GM21576 (cell line): ENCODE results near the gene CMTM6.

Experiments used
- ATAC-seq: cut with Tn5 transposase; IDR thresholded peaks from one replicate; pipeline ENCODE4 v1.9.1; 2021; ENCODE audit warnings: mild to moderate bottlenecking, moderate library complexity; ENCODE audit not compliant: unreplicated experiment

The CMTM6 gene

DNA sequence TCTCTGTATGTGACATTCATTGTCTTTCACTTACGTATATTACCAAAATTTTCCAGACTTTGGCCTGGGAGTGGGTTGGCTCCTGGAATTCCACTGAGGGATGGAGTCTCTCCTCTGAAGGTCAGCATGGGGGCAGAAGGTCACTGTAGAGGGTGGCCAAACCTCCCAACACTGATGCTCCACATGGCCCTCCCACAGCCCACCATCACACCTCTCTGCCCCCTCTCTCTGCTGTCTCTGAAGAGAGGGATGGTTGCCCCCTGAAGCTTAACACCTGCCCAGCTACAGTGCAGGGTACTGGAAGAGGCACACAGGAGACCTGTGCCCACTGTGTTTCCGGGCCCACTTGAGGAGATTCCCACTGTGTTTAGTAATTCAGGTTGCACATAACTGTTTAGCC, 52.2 kb downstream of the CMTM6 start:
- ATAC-seq = no peak

DNA sequence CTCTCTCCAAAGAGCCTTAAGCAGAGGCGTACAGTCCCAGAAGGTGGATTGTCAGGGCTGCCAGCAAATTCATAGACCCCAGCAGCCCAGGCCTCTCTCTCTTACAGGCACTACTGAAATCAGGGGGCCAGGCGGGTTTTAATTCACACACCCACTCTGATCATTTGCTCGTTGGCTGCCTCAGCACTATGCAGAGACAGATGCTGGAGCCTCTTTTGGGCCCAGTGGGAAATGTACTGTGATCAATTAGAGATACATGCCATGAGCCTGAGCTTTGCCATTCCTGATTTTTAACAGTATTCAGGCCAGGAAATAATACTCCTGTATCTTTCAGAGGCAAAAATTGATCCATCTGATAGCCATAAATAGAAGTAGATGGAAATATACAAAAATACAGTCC, 53.0 kb downstream of the CMTM6 start:
- no peak for ATAC-seq

GRCh38 chr3:32448686-32449474, 53.8 kb downstream of the CMTM6 start:
- ATAC-seq = no peak

- no peak for ATAC-seq
Measured at GRCh38 chr3:32447865-32448400, 54.7 kb downstream of the CMTM6 start.

- ATAC-seq = no peak
Measured at GRCh38 chr3:32443478-32443877, 59.2 kb downstream of the CMTM6 start.

DNA sequence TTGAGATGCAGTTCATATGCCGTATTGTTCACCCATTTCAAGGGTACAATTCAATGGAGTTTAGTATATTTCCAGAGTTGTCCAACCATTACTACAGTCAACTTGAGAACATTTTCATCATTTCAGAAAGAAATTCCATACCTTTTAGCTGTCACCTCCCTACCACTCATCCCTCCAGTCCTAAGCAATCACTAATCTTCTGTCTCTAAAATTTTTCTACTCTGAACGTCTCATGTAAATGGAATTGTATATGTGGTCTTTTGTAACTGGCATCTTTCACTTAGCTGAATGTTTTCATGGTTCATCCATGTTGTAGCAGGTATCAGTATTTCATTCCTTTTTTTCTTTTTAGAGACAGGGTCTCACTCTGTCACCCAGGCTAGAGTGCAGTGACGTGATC, 59.9 kb downstream of the CMTM6 start:
- no peak for ATAC-seq

- no peak for ATAC-seq
Measured at GRCh38 chr3:32440611-32441350, 61.9 kb downstream of the CMTM6 start.

DNA sequence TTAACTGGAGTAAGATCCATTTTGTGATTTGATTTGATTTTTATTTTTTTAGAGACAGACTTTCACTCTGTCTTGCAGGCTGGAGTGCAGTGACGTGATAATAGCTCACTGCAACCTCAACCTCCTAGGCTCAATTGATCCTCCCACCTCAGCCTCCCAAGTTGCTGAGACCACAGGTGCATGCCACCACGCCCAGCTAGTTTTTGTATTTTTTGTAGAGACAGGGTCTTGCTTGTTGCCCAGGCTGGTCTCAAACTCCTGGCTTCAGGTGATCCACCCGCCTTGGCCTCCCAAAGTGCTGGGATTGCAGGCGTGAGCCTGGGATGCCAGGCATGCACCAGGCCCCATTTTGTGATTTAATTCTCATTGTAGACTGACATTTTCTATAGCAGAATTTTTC, 63.2 kb downstream of the CMTM6 start:
- peak; percentile 6 for ATAC-seq

DNA sequence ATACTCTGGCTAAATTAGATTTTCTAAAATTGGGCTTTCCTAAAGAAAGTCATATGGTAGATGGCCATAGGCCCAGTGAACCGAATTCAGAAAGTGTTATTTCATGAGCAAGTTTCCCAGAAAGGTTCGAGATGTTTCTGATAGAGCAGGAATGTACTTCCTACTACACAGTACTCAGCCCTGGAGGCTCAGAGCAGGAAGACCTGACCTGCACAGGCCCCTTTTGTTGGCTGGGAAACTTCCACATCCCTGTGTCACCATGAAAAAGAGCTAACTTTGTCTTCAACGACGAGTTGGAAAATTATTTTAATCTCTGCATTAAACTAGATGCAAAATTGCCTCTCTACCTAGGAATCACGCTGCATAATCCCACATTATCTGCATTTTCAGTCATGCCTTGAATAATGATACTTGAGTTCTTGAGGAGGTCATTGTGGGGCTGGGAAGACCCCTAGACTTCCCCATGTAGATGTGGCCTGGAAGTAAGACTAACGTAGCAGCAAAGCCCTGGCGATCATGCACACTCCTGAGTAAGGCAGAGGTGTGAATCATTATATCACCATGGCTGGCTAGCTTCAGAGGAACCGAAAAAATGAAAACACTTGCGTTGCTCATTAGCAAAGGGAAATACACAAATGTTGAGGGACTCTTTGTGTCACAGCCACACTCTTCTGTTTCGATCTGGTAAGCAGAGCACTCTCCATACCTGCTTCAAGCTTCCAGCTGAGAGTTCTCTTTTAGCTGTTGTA, 63.9 kb downstream of the CMTM6 start:
- peak; percentile 92 for ATAC-seq

GRCh38 chr3:32437896-32438295, 64.8 kb downstream of the CMTM6 start:
- ATAC-seq = no peak

- ATAC-seq = peak; percentile 34
Measured at GRCh38 chr3:32436816-32437189, 65.8 kb downstream of the CMTM6 start.

GRCh38 chr3:32435911-32436815, 66.5 kb downstream of the CMTM6 start:
- no peak for ATAC-seq

DNA sequence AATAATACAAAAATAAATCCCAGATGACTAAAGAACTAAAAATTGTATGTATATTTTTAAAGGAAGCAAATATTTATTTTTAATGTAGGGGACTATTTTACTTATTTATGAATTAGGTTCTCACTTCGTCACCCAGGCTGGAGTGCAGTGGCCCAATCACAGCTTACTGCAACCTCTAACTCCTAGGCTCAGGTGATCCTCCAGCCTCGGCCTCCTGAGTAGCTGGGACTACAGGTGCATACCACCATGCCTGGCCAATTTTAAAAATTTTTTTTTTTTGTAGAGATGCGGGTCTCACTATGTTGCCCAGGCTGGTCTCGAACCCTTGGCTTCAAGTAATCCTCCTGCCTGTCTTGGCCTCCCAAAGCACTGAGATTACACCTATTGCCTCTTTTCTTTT, 68.4 kb downstream of the CMTM6 start:
- no peak for ATAC-seq

- ATAC-seq = peak; percentile 42
Measured at GRCh38 chr3:32432711-32433530, 69.7 kb downstream of the CMTM6 start.

DNA sequence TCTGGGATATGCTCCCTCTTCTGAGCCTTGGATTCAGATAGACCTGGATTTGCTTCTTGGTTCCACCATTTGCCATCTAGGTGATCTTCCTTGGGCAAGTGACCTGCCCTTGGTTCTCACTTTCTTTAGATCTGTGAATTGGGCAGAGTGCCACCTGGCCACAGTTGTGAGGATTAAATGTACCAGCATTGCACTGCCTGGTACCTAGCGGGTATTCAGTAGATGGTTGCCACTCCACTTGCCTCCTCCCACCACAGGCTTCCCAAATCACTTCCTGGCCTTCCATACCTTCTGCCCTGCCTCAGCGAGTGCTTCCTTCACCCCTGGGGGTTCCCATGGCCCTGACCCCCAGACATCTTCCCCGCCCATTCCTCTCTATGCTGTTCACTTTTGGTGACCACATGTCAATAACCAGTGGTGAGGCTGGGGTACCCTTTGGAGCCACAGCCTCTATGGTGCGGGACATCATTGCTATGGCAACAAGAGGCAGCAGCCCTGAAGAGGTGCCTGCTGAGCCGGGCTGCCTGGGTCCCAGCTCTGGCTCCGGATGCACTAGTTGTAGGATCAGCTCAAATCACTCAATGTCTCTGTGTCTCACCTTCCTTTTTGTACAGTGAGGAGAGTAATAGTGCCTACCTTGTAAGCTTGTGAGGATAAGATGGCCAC, 70.5 kb downstream of the CMTM6 start:
- no peak for ATAC-seq

DNA sequence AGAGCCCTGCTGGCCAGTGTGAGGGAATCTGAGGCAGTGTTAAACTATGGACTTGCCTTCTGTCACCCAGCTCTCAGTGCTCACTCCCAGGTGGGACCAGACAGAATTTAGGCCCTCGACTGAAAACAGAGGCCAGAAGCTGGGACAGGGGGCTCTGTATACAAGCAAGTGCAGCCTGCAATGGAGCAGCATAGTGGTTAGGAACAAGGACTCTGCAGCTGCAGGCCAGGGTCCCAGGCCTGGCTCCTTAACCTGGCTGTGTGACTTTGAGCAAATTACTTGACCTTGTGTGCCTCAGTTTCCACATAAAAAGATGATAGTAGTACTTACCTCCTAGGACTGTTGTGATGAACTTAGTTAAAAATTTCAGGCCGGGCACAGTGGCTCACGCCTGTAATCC, 71.2 kb downstream of the CMTM6 start:
- no peak for ATAC-seq
